ENCODE results near the gene MALRD1. TPM values are rescaled to one million over a fixed set of nuclear protein-coding genes. Genes with fewer than 3 reads are reported as not detected.

The MALRD1 gene
- total RNA-seq, 1 experiment from 2014 or later, result 0.86 TPM

DNA sequence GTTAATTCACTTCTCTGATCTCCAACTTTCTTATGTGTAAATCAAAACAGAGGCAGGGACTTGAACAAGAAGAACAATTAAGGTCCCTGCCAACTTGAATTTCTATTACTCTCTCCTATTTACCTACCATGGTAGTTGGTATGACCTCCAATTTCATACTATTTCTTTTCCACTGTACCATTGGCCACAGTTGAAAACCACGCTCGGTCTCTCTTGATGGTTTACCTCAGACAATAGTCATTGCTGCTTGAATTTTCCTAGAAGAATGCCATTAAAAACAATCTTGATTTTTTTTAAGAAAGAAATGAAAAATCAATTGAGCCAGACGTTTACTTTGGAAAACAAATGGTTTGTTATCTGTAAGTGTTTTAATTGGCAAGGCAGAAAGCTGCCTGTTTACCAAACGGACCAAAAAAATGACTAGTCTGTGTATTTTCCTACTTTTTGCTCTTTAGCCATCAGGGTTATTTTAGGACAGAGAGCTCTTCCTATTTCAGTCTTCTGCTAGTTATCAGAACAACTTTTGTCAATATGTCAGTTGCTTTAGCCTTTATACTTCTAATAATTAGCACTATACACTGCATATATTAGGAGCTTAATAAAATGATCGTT is 610.1 kb downstream of the MALRD1 start:
- H3K27me3 ChIP-seq (replicated peaks; ENCODE audit: insufficient read depth, low read depth, low read length, poor library complexity), result no peaks in the 10 kb centered on the region
- no peak for TF ChIP-seq EZH2 (IDR thresholded peaks at IDR 0.05; ENCODE audit: borderline replicate concordance, low read depth, low read length, poor library complexity, severe bottlenecking)
- TF ChIP-seq, protein P1, sequence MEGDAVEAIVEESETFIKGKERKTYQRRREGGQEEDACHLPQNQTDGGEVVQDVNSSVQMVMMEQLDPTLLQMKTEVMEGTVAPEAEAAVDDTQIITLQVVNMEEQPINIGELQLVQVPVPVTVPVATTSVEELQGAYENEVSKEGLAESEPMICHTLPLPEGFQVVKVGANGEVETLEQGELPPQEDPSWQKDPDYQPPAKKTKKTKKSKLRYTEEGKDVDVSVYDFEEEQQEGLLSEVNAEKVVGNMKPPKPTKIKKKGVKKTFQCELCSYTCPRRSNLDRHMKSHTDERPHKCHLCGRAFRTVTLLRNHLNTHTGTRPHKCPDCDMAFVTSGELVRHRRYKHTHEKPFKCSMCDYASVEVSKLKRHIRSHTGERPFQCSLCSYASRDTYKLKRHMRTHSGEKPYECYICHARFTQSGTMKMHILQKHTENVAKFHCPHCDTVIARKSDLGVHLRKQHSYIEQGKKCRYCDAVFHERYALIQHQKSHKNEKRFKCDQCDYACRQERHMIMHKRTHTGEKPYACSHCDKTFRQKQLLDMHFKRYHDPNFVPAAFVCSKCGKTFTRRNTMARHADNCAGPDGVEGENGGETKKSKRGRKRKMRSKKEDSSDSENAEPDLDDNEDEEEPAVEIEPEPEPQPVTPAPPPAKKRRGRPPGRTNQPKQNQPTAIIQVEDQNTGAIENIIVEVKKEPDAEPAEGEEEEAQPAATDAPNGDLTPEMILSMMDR (conservative IDR thresholded peaks at IDR 0.05; ENCODE audit: low read depth, low read length), result no peak
- POLR2A ChIA-PET (ENCODE audit: low non-redundant PET), result no interaction called here
- intact Hi-C loops (cut with micrococcal nuclease; ENCODE audit: unreplicated experiment), result no loop called here
- no peaks in the 10 kb centered on the region for H3K9me3 ChIP-seq (ENCODE audit: low read depth, low read length, poor library complexity, severe bottlenecking)
- H3K36me3 ChIP-seq (ENCODE audit: insufficient read depth, low read length, poor library complexity, severe bottlenecking), result no peaks in the 10 kb centered on the region
- no TSS peak for BruUV-seq (replicated peaks)
- no peak for DNase-seq (ENCODE audit: low spot score)
- H3K4me3 ChIP-seq (ENCODE audit: low read depth, low read length, poor library complexity, severe bottlenecking), result no peak overlapping the region
- CTCF ChIA-PET, result no interaction called here
- no peaks in the 10 kb centered on the region for H3K4me1 ChIP-seq (ENCODE audit: insufficient read depth, low read length, poor library complexity, severe bottlenecking)
- no peak overlapping the region for H3K27ac ChIP-seq (ENCODE audit: low read depth, low read length, poor library complexity, severe bottlenecking)

DNA sequence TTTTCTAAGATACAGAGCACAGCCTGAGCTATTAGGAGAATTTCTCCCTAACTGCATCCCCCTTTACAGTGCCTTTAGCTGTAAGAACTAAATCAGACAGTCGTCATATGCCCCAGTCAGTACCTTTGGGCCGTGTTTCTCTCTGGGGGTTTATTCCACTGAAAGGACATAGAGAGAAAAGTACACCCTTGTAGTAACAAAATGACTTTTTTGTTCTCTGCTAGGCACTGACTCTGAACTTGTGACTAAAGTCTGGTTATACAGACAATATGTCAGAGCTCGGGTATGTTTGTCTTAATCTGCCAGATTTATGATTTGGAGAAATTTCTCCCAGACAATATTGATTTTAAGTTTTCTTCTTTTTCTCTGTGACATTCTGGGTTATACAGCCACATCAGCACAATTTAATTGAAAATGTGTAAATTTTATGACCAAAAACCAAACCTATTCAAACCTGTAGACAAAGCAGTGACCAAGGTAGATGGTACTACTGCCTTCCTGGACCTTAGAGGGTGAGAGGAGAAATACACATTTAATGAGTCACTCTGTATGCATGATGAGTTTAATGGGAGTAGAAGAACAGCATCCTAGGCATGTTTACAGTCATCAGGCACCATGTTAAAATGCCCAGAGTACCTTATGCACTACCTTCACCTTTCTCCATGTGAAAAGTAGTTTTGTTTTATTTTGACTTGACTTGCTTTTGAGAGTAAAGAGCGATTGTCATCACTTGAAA is 611.5 kb downstream of the MALRD1 start:
- intact Hi-C loops (cut with micrococcal nuclease; ENCODE audit: unreplicated experiment), result no loop called here
- no peaks in the 10 kb centered on the region for H3K27me3 ChIP-seq (replicated peaks; ENCODE audit: insufficient read depth, low read depth, low read length, poor library complexity)
- no peaks in the 10 kb centered on the region for H3K36me3 ChIP-seq (ENCODE audit: insufficient read depth, low read length, poor library complexity, severe bottlenecking)
- TF ChIP-seq, protein P1 (conservative IDR thresholded peaks at IDR 0.05; ENCODE audit: low read depth, low read length), result no peak
- no peak for TF ChIP-seq EZH2 (IDR thresholded peaks at IDR 0.05; ENCODE audit: borderline replicate concordance, low read depth, low read length, poor library complexity, severe bottlenecking)
- ChIA-PET CTCF (no interaction called here), POLR2A (ENCODE audit: low non-redundant PET) (no interaction called here)
- no peaks in the 10 kb centered on the region for H3K4me1 ChIP-seq (ENCODE audit: insufficient read depth, low read length, poor library complexity, severe bottlenecking)
- no peaks in the 10 kb centered on the region for H3K9me3 ChIP-seq (ENCODE audit: low read depth, low read length, poor library complexity, severe bottlenecking)
- no peak overlapping the region for H3K4me3 ChIP-seq (ENCODE audit: low read depth, low read length, poor library complexity, severe bottlenecking)
- no TSS peak for BruUV-seq (replicated peaks)
- no peak for DNase-seq (ENCODE audit: low spot score)
- no peak overlapping the region for H3K27ac ChIP-seq (ENCODE audit: low read depth, low read length, poor library complexity, severe bottlenecking)

DNA sequence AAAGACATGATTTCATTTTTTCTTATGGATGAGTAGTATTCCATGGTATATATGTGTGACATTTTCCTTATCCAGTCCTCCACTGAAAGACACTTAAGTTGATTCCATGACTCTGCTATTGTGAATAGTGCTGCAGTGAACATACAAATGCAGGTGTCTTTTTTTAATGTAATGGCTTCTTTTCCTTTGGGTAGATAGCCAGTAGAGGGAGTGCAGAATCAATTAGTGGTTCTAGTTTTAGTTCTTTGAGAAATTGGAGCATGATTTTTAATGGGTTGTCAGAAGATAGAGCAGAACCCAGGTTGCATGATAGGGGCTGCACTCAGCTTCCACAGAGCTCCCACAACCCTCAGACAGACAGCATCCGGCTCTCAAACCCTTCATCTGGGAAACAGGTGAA is 614.7 kb downstream of the MALRD1 start:
- H3K4me1 ChIP-seq (ENCODE audit: insufficient read depth, low read length, poor library complexity, severe bottlenecking), result no peaks in the 10 kb centered on the region
- TF ChIP-seq, protein P1 (conservative IDR thresholded peaks at IDR 0.05; ENCODE audit: low read depth, low read length), result peak; percentile 42
- TF ChIP-seq EZH2 (IDR thresholded peaks at IDR 0.05; ENCODE audit: borderline replicate concordance, low read depth, low read length, poor library complexity, severe bottlenecking), result no peak
- CTCF ChIA-PET, result no interaction called here
- H3K36me3 ChIP-seq (ENCODE audit: insufficient read depth, low read length, poor library complexity, severe bottlenecking), result no peaks in the 10 kb centered on the region
- DNase-seq (ENCODE audit: low spot score), result no peak
- intact Hi-C loops (cut with micrococcal nuclease; ENCODE audit: unreplicated experiment), result no loop called here
- no peaks in the 10 kb centered on the region for H3K9me3 ChIP-seq (ENCODE audit: low read depth, low read length, poor library complexity, severe bottlenecking)
- H3K4me3 ChIP-seq (ENCODE audit: low read depth, low read length, poor library complexity, severe bottlenecking), result no peak overlapping the region
- H3K27me3 ChIP-seq (replicated peaks; ENCODE audit: insufficient read depth, low read depth, low read length, poor library complexity), result no peaks in the 10 kb centered on the region
- POLR2A ChIA-PET (ENCODE audit: low non-redundant PET), result no interaction called here
- no peak overlapping the region for H3K27ac ChIP-seq (ENCODE audit: low read depth, low read length, poor library complexity, severe bottlenecking)
- no TSS peak for BruUV-seq (replicated peaks)

Data from A673 (cell line).